HUES6 (cell line): Measurements from ENCODE around the gene TMEM86A.

Experiments
- H3K27ac ChIP-seq: 2 replicates; pipeline ENCODE4 v1.7.0; 2013; ENCODE audit warnings: low read depth, mild to moderate bottlenecking, low read length, inconsistent platforms
- H3K27me3 ChIP-seq: 2 replicates; pipeline ENCODE4 v1.6.1; 2013; ENCODE audit warnings: low read length; ENCODE audit not compliant: control insufficient read depth, insufficient read depth
- H3K36me3 ChIP-seq: 2 replicates; pipeline ENCODE4 v1.6.1; 2013; ENCODE audit warnings: low read length; ENCODE audit not compliant: control insufficient read depth, insufficient read depth
- H3K4me1 ChIP-seq: 2 replicates; pipeline ENCODE4 v1.6.1; 2013; ENCODE audit warnings: low read length; ENCODE audit not compliant: control insufficient read depth, insufficient read depth
- H3K4me3 ChIP-seq: 2 replicates; pipeline ENCODE4 v1.5.1; 2013; ENCODE audit warnings: low read depth, low read length
- H3K9ac ChIP-seq: one replicate; pipeline ENCODE4 v1.6.1; 2013; ENCODE audit warnings: mild to moderate bottlenecking, low read length
- H3K9me3 ChIP-seq: 2 replicates; pipeline ENCODE4 v1.6.1; 2013; ENCODE audit warnings: low read depth, low read length; ENCODE audit not compliant: control insufficient read depth, insufficient read depth

Gene TMEM86A

GRCh38 chr11:18743900-18744514, 45.4 kb downstream of the TMEM86A start:
- Histone ChIP-seq H3K27ac (no peak overlapping the region), H3K9ac (no peak overlapping the region), H3K27me3 (no peaks in the 10 kb centered on the region), H3K36me3 (no peaks in the 10 kb centered on the region), H3K4me1 (peaks cover 8% of the 10 kb centered on the region; the same call in 1 of the 2 replicates), H3K4me3 (no peak overlapping the region), H3K9me3 (no peaks in the 10 kb centered on the region)

- Histone ChIP-seq H3K4me3 (no peak overlapping the region), H3K9ac (no peak overlapping the region)
Observed at GRCh38 chr11:18745251-18745650, 46.7 kb downstream of the TMEM86A start.

GRCh38 chr11:18748766-18749365, 50.3 kb downstream of the TMEM86A start:
- no peak overlapping the region for H3K9ac ChIP-seq
- H3K4me1 ChIP-seq: peaks cover 20% of the 10 kb centered on the region
- H3K4me3 ChIP-seq: no peak overlapping the region
- H3K9me3 ChIP-seq: no peaks in the 10 kb centered on the region
- no peaks in the 10 kb centered on the region for H3K27me3 ChIP-seq
- no peak overlapping the region for H3K27ac ChIP-seq
- H3K36me3 ChIP-seq: no peaks in the 10 kb centered on the region

More at GRCh38 chr11:18745251-18745650, 46.7 kb downstream of the TMEM86A start:
- Histone ChIP-seq H3K4me1 (peaks cover 20% of the 10 kb centered on the region), H3K9me3 (no peaks in the 10 kb centered on the region), H3K27me3 (no peaks in the 10 kb centered on the region), H3K27ac (no peak overlapping the region), H3K36me3 (no peaks in the 10 kb centered on the region)

- H3K27ac ChIP-seq: no peak overlapping the region
- no peak overlapping the region; the same call in 1 of the 2 replicates for H3K4me3 ChIP-seq
- H3K36me3 ChIP-seq: no peaks in the 10 kb centered on the region
- H3K4me1 ChIP-seq: peaks cover 20% of the 10 kb centered on the region
- no peak overlapping the region for H3K9ac ChIP-seq
- no peaks in the 10 kb centered on the region for H3K9me3 ChIP-seq
- no peaks in the 10 kb centered on the region for H3K27me3 ChIP-seq
Observed at GRCh38 chr11:18749681-18750319, 51.2 kb downstream of the TMEM86A start.

GRCh38 chr11:18750944-18751343, 52.4 kb downstream of the TMEM86A start:
- no peaks in the 10 kb centered on the region for H3K9me3 ChIP-seq
- H3K4me1 ChIP-seq: peaks cover 20% of the 10 kb centered on the region
- no peaks in the 10 kb centered on the region for H3K36me3 ChIP-seq
- H3K27ac ChIP-seq: no peak overlapping the region
- no peak overlapping the region for H3K4me3 ChIP-seq
- no peaks in the 10 kb centered on the region for H3K27me3 ChIP-seq
- H3K9ac ChIP-seq: no peak overlapping the region

GRCh38 chr11:18752502-18752901, 53.9 kb downstream of the TMEM86A start:
- Histone ChIP-seq H3K4me1 (peaks cover 20% of the 10 kb centered on the region), H3K9me3 (no peaks in the 10 kb centered on the region), H3K4me3 (no peak overlapping the region), H3K36me3 (no peaks in the 10 kb centered on the region), H3K9ac (no peak overlapping the region), H3K27me3 (no peaks in the 10 kb centered on the region), H3K27ac (no peak overlapping the region)

- H3K27me3 ChIP-seq: no peaks in the 10 kb centered on the region
- no peak overlapping the region for H3K9ac ChIP-seq
- no peaks in the 10 kb centered on the region for H3K36me3 ChIP-seq
- peaks cover 9% of the 10 kb centered on the region for H3K4me1 ChIP-seq
- no peak overlapping the region for H3K4me3 ChIP-seq
- no peak overlapping the region for H3K27ac ChIP-seq
- no peaks in the 10 kb centered on the region for H3K9me3 ChIP-seq
Observed at GRCh38 chr11:18754308-18754707, 55.7 kb downstream of the TMEM86A start.
